Measurements from ENCODE around the gene THBS4. TPM values are rescaled to one million over a fixed set of nuclear protein-coding genes. Genes with fewer than 3 reads are reported as not detected.
A peak's percentile ranks its signal among the peaks of the same experiment; 100 is the strongest.

The THBS4 gene
- total and polyA plus RNA-seq, 10 of the 15 experiments (the other 5 are each of a cell fraction or from before 2014, with no cell fraction given) = 0.31 to 1.7 (median 0.75) TPM

DNA sequence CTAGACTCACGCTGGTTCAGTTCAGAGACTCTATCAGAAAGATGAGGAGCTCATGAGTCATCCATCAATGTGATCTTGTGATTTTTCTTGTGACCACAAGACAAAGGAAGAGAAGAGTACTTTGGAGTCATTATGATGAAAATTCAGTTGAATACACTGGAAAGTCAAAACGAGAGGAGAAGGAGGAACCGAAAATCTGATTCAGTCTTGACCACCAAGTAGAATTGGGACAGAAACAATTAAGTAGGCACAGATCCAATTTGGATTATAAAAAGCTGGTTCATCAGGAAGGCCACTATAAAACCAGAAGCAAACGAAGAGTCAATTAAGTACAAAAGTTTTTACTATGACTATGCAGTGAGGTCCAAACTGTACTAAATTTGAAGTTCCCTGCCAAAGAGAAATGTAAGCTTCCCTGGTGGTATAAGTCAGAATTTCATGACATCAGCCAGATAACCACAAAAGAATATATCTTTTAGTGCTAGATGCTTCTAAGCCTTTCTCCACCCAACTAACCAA is 90.9 kb downstream of the THBS4 start (continued):
- TF ChIP-seq, protein P1, sequence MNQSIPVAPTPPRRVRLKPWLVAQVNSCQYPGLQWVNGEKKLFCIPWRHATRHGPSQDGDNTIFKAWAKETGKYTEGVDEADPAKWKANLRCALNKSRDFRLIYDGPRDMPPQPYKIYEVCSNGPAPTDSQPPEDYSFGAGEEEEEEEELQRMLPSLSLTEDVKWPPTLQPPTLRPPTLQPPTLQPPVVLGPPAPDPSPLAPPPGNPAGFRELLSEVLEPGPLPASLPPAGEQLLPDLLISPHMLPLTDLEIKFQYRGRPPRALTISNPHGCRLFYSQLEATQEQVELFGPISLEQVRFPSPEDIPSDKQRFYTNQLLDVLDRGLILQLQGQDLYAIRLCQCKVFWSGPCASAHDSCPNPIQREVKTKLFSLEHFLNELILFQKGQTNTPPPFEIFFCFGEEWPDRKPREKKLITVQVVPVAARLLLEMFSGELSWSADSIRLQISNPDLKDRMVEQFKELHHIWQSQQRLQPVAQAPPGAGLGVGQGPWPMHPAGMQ (IDR thresholded peaks at IDR 0.05; ENCODE audit: borderline replicate concordance) = no peak
- TF ChIP-seq RAD21 (IDR thresholded peaks at IDR 0.05; ENCODE audit: insufficient read depth, low read depth, low read length) = no peak
- TF ChIP-seq BHLHE40 (IDR thresholded peaks at IDR 0.05; ENCODE audit: borderline replicate concordance in 1 of 2, low read depth in 2 of 2, low read length in 1 of 2) = peak; percentile 68 to 72
- TF ChIP-seq CEBPB (IDR thresholded peaks at IDR 0.05; ENCODE audit: borderline replicate concordance in 1 of 2, low read depth in 2 of 2, low read length in 2 of 2) = peak in 1 of 2 experiments; percentile 86; a peak in 1 of 4 replicates
- TF ChIP-seq, protein P2, sequence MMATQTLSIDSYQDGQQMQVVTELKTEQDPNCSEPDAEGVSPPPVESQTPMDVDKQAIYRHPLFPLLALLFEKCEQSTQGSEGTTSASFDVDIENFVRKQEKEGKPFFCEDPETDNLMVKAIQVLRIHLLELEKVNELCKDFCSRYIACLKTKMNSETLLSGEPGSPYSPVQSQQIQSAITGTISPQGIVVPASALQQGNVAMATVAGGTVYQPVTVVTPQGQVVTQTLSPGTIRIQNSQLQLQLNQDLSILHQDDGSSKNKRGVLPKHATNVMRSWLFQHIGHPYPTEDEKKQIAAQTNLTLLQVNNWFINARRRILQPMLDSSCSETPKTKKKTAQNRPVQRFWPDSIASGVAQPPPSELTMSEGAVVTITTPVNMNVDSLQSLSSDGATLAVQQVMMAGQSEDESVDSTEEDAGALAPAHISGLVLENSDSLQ (IDR thresholded peaks at IDR 0.05) = peak; percentile 44
- TF ChIP-seq KAT2A (conservative IDR thresholded peaks at IDR 0.05; ENCODE audit: control insufficient read depth, low read depth, low read length) = no peak
- TF ChIP-seq STAT1 (conservative IDR thresholded peaks at IDR 0.05) = no peak
- no peak for TF ChIP-seq NRF1 (conservative IDR thresholded peaks at IDR 0.05; ENCODE audit: low read depth, low read length)
- TF ChIP-seq CBX3 (IDR thresholded peaks at IDR 0.05; ENCODE audit: borderline replicate concordance, low read depth) = no peak
- TF ChIP-seq GABPA (IDR thresholded peaks at IDR 0.05; ENCODE audit: low read depth) = peak; percentile 60; the same call in 1 of the 2 replicates
- no peak for TF ChIP-seq SUPT20H (IDR thresholded peaks at IDR 0.05; ENCODE audit: borderline replicate concordance, control insufficient read depth, low read depth, low read length)
- TF ChIP-seq, protein P3, sequence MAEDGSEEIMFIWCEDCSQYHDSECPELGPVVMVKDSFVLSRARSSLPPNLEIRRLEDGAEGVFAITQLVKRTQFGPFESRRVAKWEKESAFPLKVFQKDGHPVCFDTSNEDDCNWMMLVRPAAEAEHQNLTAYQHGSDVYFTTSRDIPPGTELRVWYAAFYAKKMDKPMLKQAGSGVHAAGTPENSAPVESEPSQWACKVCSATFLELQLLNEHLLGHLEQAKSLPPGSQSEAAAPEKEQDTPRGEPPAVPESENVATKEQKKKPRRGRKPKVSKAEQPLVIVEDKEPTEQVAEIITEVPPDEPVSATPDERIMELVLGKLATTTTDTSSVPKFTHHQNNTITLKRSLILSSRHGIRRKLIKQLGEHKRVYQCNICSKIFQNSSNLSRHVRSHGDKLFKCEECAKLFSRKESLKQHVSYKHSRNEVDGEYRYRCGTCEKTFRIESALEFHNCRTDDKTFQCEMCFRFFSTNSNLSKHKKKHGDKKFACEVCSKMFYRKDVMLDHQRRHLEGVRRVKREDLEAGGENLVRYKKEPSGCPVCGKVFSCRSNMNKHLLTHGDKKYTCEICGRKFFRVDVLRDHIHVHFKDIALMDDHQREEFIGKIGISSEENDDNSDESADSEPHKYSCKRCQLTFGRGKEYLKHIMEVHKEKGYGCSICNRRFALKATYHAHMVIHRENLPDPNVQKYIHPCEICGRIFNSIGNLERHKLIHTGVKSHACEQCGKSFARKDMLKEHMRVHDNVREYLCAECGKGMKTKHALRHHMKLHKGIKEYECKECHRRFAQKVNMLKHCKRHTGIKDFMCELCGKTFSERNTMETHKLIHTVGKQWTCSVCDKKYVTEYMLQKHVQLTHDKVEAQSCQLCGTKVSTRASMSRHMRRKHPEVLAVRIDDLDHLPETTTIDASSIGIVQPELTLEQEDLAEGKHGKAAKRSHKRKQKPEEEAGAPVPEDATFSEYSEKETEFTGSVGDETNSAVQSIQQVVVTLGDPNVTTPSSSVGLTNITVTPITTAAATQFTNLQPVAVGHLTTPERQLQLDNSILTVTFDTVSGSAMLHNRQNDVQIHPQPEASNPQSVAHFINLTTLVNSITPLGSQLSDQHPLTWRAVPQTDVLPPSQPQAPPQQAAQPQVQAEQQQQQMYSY (CRISPR knock-in tag; IDR thresholded peaks at IDR 0.05) = no peak
- TF ChIP-seq IRF4 (IDR thresholded peaks at IDR 0.05; ENCODE audit: low read depth, low read length) = peak; percentile 99
- no peak for TF ChIP-seq NR2C2 (IDR thresholded peaks at IDR 0.05; ENCODE audit: borderline replicate concordance, control insufficient read depth, insufficient read length, low read depth)
- TF ChIP-seq, protein P4, sequence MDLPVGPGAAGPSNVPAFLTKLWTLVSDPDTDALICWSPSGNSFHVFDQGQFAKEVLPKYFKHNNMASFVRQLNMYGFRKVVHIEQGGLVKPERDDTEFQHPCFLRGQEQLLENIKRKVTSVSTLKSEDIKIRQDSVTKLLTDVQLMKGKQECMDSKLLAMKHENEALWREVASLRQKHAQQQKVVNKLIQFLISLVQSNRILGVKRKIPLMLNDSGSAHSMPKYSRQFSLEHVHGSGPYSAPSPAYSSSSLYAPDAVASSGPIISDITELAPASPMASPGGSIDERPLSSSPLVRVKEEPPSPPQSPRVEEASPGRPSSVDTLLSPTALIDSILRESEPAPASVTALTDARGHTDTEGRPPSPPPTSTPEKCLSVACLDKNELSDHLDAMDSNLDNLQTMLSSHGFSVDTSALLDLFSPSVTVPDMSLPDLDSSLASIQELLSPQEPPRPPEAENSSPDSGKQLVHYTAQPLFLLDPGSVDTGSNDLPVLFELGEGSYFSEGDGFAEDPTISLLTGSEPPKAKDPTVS (IDR thresholded peaks at IDR 0.05; ENCODE audit: low read depth, low read length) = no peak
- TF ChIP-seq POLR2AphosphoS5 (IDR thresholded peaks at IDR 0.05; ENCODE audit: low read length) = no peak
- no peak for TF ChIP-seq FOS (IDR thresholded peaks at IDR 0.05; ENCODE audit: borderline replicate concordance, extremely low read depth, insufficient read length)
- TF ChIP-seq DPF2 (IDR thresholded peaks at IDR 0.05) = peak; percentile 100
- TF ChIP-seq, protein P5, sequence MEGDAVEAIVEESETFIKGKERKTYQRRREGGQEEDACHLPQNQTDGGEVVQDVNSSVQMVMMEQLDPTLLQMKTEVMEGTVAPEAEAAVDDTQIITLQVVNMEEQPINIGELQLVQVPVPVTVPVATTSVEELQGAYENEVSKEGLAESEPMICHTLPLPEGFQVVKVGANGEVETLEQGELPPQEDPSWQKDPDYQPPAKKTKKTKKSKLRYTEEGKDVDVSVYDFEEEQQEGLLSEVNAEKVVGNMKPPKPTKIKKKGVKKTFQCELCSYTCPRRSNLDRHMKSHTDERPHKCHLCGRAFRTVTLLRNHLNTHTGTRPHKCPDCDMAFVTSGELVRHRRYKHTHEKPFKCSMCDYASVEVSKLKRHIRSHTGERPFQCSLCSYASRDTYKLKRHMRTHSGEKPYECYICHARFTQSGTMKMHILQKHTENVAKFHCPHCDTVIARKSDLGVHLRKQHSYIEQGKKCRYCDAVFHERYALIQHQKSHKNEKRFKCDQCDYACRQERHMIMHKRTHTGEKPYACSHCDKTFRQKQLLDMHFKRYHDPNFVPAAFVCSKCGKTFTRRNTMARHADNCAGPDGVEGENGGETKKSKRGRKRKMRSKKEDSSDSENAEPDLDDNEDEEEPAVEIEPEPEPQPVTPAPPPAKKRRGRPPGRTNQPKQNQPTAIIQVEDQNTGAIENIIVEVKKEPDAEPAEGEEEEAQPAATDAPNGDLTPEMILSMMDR (IDR thresholded peaks at IDR 0.05 in 2 of 3, conservative IDR thresholded peaks at IDR 0.05 in 1 of 3; ENCODE audit: control insufficient read depth in 2 of 3, extremely low read depth in 1 of 3, insufficient read depth in 1 of 3, low read depth in 3 of 3, low read length in 3 of 3) = no peak; a peak in 1 of 6 replicates
- no peak for TF ChIP-seq ZNF622 (IDR thresholded peaks at IDR 0.05)

Data from GM12878 (cell line).